Fibroblast of the aortic adventitia (primary cell): ENCODE data around the gene ZCWPW2. TPM values are rescaled to one million over a fixed set of nuclear protein-coding genes. Genes with fewer than 3 reads are reported as not detected.

Experiments
- DNase-seq: peaks from one replicate; pipeline ENCODE4 v3.0.0-alpha.2; 2010; ENCODE audit warnings: low read depth
- H3K4me3 ChIP-seq: 2 replicates; pipeline ENCODE4 v1.5.1; 2011; ENCODE audit warnings: low read depth, mild to moderate bottlenecking, control low read depth, low read length, moderate library complexity
- total RNA-seq: library from RNA; depleted of rRNA; stranded (reverse); fragments of >200 nt; gene quantifications from 2 replicates; pipeline ENCODE4 v1.2.3, GENCODE V29; 2012; ENCODE audit warnings: low replicate concordance
- TF ChIP-seq, protein P1 (sequence below): IDR thresholded peaks from 2 replicates; pipeline ENCODE4 v1.5.1; 2011; ENCODE audit warnings: mild to moderate bottlenecking, low read length, control low read depth, inconsistent platforms; ENCODE audit not compliant: insufficient read depth

ZCWPW2 gene, protein sequence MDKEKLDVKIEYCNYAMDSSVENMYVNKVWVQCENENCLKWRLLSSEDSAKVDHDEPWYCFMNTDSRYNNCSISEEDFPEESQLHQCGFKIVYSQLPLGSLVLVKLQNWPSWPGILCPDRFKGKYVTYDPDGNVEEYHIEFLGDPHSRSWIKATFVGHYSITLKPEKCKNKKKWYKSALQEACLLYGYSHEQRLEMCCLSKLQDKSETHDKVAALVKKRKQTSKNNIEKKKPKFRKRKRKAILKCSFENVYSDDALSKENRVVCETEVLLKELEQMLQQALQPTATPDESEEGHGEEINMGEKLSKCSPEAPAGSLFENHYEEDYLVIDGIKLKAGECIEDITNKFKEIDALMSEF
- 1.2 and 1.7 TPM in 2 replicates for total RNA-seq

DNA sequence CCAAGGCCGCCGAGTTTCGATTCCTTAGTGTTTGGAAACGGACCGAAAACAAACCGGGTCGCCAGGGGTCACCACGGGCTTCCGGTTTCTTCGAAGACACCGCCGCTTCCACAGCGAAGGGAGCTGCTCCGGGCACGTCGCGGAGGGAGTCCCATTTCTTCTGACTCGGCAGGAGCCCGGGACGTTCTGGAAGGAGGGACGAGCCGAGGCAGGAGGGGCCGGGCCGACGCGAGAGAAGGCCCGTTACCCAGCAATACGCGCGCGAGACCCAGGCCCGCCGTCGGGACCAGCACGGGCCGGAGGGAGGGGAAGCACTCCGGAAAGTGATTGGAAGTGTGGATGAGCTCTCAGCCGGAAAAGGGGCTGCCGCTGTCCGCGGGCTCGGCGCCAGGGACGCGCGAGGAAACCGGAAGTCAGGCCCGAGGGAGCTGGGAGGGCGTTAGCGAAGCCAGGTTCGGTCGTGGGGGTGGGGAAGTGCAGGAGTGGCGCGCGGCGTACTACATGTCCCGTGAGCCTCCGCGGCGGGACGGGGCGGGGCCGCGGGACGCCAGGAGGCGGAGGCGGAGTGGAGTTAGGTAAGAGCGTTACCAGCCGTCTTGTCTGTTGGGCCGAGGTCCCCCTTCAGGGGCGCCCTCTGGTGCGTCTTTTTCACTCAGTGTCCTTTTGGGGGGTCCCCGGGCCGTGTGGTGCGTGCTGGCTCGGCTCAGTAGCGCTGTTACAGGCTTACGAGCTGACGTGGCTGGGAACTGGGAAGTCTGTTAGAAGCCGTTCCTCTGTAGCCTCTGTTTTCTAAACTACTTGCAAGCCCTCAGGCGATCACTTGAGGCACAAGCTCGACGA lies at the start of gene ZCWPW2, which contains the start of gene AZI2:
ZCWPW2 (plus strand) TSS at position 93 of the 840 bp plus-strand sequence. CDS start 64,348 bp downstream, outside the sequence.
AZI2 (minus strand) TSS at position 196 of the 840 bp plus-strand sequence. CDS start 8,207 bp downstream, outside the sequence.
- TF ChIP-seq, protein P1, sequence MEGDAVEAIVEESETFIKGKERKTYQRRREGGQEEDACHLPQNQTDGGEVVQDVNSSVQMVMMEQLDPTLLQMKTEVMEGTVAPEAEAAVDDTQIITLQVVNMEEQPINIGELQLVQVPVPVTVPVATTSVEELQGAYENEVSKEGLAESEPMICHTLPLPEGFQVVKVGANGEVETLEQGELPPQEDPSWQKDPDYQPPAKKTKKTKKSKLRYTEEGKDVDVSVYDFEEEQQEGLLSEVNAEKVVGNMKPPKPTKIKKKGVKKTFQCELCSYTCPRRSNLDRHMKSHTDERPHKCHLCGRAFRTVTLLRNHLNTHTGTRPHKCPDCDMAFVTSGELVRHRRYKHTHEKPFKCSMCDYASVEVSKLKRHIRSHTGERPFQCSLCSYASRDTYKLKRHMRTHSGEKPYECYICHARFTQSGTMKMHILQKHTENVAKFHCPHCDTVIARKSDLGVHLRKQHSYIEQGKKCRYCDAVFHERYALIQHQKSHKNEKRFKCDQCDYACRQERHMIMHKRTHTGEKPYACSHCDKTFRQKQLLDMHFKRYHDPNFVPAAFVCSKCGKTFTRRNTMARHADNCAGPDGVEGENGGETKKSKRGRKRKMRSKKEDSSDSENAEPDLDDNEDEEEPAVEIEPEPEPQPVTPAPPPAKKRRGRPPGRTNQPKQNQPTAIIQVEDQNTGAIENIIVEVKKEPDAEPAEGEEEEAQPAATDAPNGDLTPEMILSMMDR, result no peak
- peak; percentile 94 for DNase-seq

GRCh38 chr3:28299705-28300104 lies 48.8 kb upstream of the ZCWPW2 start:
- TF ChIP-seq, protein P1, result no peak
- H3K4me3 ChIP-seq, result no peak overlapping the region
- no peak for DNase-seq

More for the DNA sequence above, at the start of gene ZCWPW2, which contains the start of gene AZI2:
- peak within 1 kb of the TSS; percentile 82 for H3K4me3 ChIP-seq

DNA sequence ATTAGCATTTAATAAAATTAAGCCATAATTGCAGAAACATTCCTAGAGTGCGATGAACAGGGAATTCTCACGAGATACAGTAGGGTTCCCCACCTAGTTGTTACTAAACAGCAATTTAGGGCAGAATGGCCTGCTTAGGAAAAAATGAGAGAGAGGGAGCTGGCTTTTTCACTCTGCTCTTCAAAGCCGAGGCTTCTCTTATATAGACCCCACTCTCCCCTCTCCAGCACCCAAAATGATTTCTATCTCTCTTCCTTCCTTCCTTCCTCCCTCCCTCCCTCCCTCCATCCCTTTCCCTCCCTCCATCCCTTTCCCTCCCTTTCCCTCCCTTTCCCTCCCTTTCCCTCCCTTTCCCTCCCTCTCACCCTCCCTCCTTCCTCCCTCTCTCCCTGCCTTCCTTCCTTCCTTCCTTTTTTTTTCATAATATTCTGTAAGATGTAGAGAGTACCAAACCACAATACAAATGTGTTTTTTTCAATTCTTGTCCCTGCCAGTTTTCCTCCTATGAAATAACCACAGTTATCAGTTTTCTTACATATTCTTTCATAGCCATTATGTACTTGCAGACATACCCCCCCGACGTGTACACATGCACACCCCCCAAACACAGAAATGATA lies 48.1 kb upstream of the ZCWPW2 start:
- H3K4me3 ChIP-seq, result no peak overlapping the region

DNA sequence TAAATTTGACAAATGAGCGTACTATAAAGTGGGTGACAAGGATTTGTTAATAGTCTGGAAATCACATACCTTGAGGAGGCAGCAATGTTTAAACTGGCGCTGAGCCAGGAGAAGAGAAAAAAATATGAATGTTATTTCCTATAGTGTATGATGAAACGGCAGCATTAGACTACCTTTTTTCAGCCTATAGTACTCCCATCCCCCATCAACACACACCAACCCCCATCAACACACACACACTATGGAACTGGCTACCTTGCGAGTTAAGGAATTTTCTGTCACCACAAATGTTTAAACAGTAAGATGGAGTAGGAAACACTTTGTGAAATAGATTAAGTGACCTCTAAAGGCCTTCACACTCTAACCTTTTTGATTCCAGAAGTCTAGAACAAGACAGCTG lies 46.8 kb upstream of the ZCWPW2 start:
- H3K4me3 ChIP-seq, result no peak overlapping the region
- TF ChIP-seq, protein P1, result no peak
- no peak for DNase-seq

More for the DNA sequence above, 48.1 kb upstream of the ZCWPW2 start:
- TF ChIP-seq, protein P1, result no peak
- DNase-seq, result no peak

DNA sequence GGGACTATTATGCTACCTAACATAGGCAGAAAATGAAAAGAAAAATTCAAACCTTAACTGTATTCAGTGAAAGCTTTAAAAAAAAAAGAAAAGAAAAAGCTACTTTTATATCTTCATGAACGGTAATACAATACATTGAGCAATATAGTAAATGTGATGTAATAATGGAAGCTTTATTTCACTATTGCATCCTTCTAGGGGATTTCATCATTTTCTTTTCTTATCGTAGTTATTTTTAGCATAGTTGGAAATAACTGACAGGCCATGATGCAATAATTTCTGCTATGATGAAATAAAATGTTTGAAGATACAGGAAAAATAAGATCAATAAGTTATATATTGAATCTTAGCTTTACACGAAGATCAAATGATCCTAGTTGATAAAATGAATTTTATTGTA lies 40.3 kb upstream of the ZCWPW2 start:
- no peak overlapping the region for H3K4me3 ChIP-seq
- peak; percentile 33 for DNase-seq
- TF ChIP-seq, protein P1, result no peak

DNA sequence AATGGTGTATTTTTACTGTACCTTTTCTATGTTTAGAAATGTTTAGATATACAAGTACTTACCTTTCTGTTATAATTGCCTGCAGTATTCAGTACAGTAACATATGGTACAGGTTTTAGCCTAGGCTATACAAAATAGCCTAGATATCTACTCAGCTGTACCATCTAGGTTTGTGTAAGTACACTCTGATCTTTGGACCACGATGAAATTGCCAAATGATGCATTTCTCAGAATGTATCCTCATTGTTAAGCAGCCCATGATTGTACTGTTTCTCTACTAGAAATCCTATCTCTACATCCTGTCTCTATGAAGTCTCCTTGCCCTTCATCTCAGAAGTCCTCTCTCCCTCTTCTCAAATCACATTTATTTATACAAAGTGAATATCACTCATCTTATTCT lies 32.8 kb upstream of the ZCWPW2 start:
- H3K4me3 ChIP-seq, result no peak overlapping the region
- no peak for DNase-seq
- TF ChIP-seq, protein P1, result no peak
